ENCODE data around the gene MPPED2.

Gene MPPED2

GRCh38 chr11:30406978-30407762 lies 179.0 kb downstream of the MPPED2 start:
- peak; percentile 93 for DNase-seq

- DNase-seq: no peak
These were observed 180.8 kb downstream of the MPPED2 start for GRCh38 chr11:30405385-30405784.

- DNase-seq: no peak
These were observed 182.0 kb downstream of the MPPED2 start for GRCh38 chr11:30404136-30404535.

- DNase-seq: peak; percentile 23
These were observed 190.4 kb downstream of the MPPED2 start for GRCh38 chr11:30395751-30396150.

- DNase-seq: no peak
These were observed 193.1 kb downstream of the MPPED2 start for GRCh38 chr11:30393012-30393411.

GRCh38 chr11:30392221-30392784 lies 193.8 kb downstream of the MPPED2 start:
- DNase-seq: peak; percentile 64

GRCh38 chr11:30388957-30389356 lies 197.2 kb downstream of the MPPED2 start:
- no peak for DNase-seq

GRCh38 chr11:30387891-30388861 lies 198.0 kb downstream of the MPPED2 start:
- DNase-seq: peak; percentile 98

GRCh38 chr11:30381879-30382278 lies 204.3 kb downstream of the MPPED2 start:
- peak; percentile 92 for DNase-seq

GRCh38 chr11:30380846-30381245 lies 205.3 kb downstream of the MPPED2 start:
- no peak for DNase-seq

GRCh38 chr11:30377347-30377746 lies 208.8 kb downstream of the MPPED2 start:
- DNase-seq: no peak

GRCh38 chr11:30370164-30370563 lies 216.0 kb downstream of the MPPED2 start:
- DNase-seq: no peak

GRCh38 chr11:30368394-30368793 lies 217.8 kb downstream of the MPPED2 start:
- no peak for DNase-seq

- DNase-seq: no peak
These were observed 220.2 kb downstream of the MPPED2 start for GRCh38 chr11:30365793-30366517.

- no peak for DNase-seq
These were observed 221.2 kb downstream of the MPPED2 start for GRCh38 chr11:30364837-30365482.

- DNase-seq: no peak
These were observed 221.9 kb downstream of the MPPED2 start for GRCh38 chr11:30364139-30364836.

GRCh38 chr11:30360741-30361140 lies 225.4 kb downstream of the MPPED2 start:
- DNase-seq: no peak

Data from NCI-H82 (cell line).